Esophagus muscularis mucosa (tissue), 4 donors: ENCODE results near the gene CCDC149. TPM values are rescaled to one million over a fixed set of nuclear protein-coding genes. Genes with fewer than 3 reads are reported as not detected.

Source experiments
- DNase-seq: peaks from one replicate; pipeline ENCODE4 v3.0.0-alpha.2; 2017; ENCODE audit errors: extremely low spot score
- H3K27ac ChIP-seq, 4 donors: fragments of 200-600 bp; sonication (generic); replicated peaks in 1 of 4; 1 replicate in 3 of 4; 2 replicates in 1 of 4; pipeline ENCODE4 v1.5.1; 2016 to 2019; ENCODE audit warnings: mild to moderate bottlenecking in 1 of 4
- H3K27me3 ChIP-seq, 4 donors: fragments of 200-600 bp; sonication (generic); one replicate each; pipeline versions ENCODE4 v1.5.1 to v1.6.0; 2016 to 2019
- H3K36me3 ChIP-seq, 4 donors: fragments of 200-600 bp; sonication (generic); one replicate each; pipeline ENCODE4 v1.5.1; 2016 to 2019
- H3K4me1 ChIP-seq, 4 donors: fragments of 200-600 bp; sonication (generic); one replicate each; pipeline ENCODE4 v1.5.1; 2016 to 2019
- H3K4me3 ChIP-seq, 4 donors: fragments of 200-600 bp; sonication (generic); 1 replicate in 2 of 4; 2 replicates in 2 of 4; pipeline ENCODE4 v1.5.1; 2016 to 2019; ENCODE audit warnings: mild to moderate bottlenecking in 4 of 4, moderate library complexity in 1 of 4
- H3K9me3 ChIP-seq, 4 donors: fragments of 200-600 bp; sonication (generic); 1 replicate in 3 of 4; 2 replicates in 1 of 4; pipeline ENCODE4 v1.5.1; 2016 to 2019
- EP300 ChIP-seq: sonication (generic); formaldehyde crosslinking; IDR thresholded peaks from one replicate; pipeline ENCODE4 v1.6.1; 2017; ENCODE audit warnings: antibody characterized with exemption
- POLR2A ChIP-seq: fragments of 450-650 bp; IDR thresholded peaks from one replicate; pipeline ENCODE4 v1.6.1; 2017; ENCODE audit warnings: antibody characterized with exemption, moderate library complexity, mild to moderate bottlenecking, low read depth
- POLR2AphosphoS5 ChIP-seq, 2 donors: sonication (generic); formaldehyde crosslinking; IDR thresholded peaks; one replicate each; pipeline ENCODE4 v1.6.1; 2017; ENCODE audit warnings: antibody characterized with exemption in 2 of 2
- WGBS: methylation state at CpG from one replicate; pipeline ENCODE4 v1.1.5; 2018; 5-methylcytosine and 5-hydroxymethylcytosine counted together
- intact Hi-C: fragments of 100-400 bp; cut with DNase I; formaldehyde crosslinking; loops from one replicate; pipeline ENCODE4 v1.15.1; 2023
- total RNA-seq, 4 donors: library from RNA; depleted of rRNA; stranded (reverse); fragments of >200 nt; gene quantifications; one replicate each; pipeline versions ENCODE4 v1.1.0 to v1.2.1, GENCODE V29; 2016
- TF ChIP-seq, protein P1 (sequence below), 3 experiments: fragments of 200-600 bp in 2 of 3; fragments of 450-650 bp in 1 of 3; sonication (generic) in 2 of 3; IDR thresholded peaks; one replicate each; pipeline ENCODE4 v1.5.1; 2017 to 2019; ENCODE audit warnings: antibody characterized with exemption in 3 of 3, mild to moderate bottlenecking in 2 of 3, moderate library complexity in 1 of 3

The CCDC149 gene
- total RNA-seq, 4 donors from 2014 or later, result 21.0 to 37.9 (median 34.0) TPM

DNA sequence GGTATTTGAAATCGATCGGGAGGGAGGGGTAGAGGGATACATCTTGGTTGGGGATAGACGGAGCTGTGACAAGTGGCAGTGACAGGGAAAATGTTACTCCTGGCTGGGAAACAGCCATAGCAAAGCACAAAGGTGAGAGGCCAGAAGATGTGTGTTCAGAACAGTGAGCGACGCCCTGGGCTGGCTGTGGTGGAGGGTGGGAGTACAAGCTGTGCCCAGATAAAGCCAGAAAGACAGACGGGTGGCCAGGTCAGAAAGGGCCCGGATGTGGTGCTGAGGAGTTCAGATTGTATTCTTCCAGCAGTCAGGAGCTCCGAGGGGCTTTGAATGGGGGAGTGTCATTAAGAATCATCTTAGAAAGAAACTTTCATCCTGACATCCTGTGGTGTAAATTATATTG lies 27.9 kb downstream of the CCDC149 start:
- peak overlapping the region; percentile 32 to 59 (median 54) for H3K27ac ChIP-seq
- TF ChIP-seq, protein P1, sequence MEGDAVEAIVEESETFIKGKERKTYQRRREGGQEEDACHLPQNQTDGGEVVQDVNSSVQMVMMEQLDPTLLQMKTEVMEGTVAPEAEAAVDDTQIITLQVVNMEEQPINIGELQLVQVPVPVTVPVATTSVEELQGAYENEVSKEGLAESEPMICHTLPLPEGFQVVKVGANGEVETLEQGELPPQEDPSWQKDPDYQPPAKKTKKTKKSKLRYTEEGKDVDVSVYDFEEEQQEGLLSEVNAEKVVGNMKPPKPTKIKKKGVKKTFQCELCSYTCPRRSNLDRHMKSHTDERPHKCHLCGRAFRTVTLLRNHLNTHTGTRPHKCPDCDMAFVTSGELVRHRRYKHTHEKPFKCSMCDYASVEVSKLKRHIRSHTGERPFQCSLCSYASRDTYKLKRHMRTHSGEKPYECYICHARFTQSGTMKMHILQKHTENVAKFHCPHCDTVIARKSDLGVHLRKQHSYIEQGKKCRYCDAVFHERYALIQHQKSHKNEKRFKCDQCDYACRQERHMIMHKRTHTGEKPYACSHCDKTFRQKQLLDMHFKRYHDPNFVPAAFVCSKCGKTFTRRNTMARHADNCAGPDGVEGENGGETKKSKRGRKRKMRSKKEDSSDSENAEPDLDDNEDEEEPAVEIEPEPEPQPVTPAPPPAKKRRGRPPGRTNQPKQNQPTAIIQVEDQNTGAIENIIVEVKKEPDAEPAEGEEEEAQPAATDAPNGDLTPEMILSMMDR (IDR thresholded peaks at IDR 0.05), result no peak
- no peak for TF ChIP-seq EP300
- no peak for TF ChIP-seq POLR2A
- no peak for TF ChIP-seq POLR2AphosphoS5 (IDR thresholded peaks at IDR 0.05)
- DNase-seq, result no peak

DNA sequence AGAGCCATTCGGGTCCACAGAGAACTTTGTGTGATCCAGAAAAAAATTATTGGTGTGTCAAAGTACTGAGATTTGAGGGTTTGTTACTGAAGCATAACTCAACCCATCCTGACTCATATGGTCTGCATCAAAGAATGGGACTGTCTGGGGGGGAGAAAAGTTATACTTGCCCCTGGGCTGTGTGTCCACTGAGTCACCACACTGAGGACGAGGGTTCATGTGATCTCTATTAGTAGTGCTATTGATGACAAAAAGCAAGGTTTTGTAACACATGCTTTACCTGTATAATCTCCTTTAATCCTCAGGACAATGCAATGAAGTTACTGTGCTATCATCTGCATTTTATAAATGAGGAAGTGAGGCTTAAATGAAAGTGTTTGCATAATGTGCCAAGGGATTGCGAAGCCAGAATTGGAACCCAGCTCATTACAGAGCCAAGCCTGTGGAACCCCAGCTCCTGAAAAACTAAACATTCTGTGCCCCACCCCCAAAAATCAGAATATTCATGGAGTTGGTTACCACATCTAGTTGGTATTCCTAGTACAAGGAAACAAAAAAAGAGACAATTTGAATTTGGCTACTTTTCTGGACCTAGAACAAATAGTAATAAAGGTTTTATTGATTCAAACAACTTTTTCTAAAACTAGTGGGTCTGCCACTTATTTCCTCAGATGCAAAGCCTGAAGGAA lies 31.2 kb downstream of the CCDC149 start:
- DNase-seq, result no peak
- Histone ChIP-seq H3K4me3 (no peak overlapping the region), H3K36me3 (peaks cover 0 to 3% (median 0%) of the 10 kb centered on the region in 4 donors), H3K9me3 (no peaks in the 10 kb centered on the region), H3K27ac (no peak overlapping the region), H3K27me3 (no peaks in the 10 kb centered on the region), H3K4me1 (peaks cover 0 to 61% (median 43%) of the 10 kb centered on the region in 4 donors)
- 75% methylated on average over 3 of the region's 3 CpGs for WGBS
- TF ChIP-seq, protein P1 (IDR thresholded peaks at IDR 0.05), result no peak
- no peak for TF ChIP-seq POLR2A
- TF ChIP-seq EP300, result no peak
- no peak for TF ChIP-seq POLR2AphosphoS5 (IDR thresholded peaks at IDR 0.05)
- intact Hi-C loops, result no loop called here

More for the DNA sequence above, 27.9 kb downstream of the CCDC149 start:
- 81% methylated on average over 8 of the region's 8 CpGs for WGBS
- Histone ChIP-seq H3K4me1 (peaks cover 0 to 40% (median 21%) of the 10 kb centered on the region in 4 donors), H3K9me3 (no peaks in the 10 kb centered on the region), H3K27me3 (no peaks in the 10 kb centered on the region), H3K36me3 (peaks cover 0 to 5% (median 2%) of the 10 kb centered on the region in 4 donors), H3K4me3 (no peak overlapping the region)
- intact Hi-C loops, result no loop called here

DNA sequence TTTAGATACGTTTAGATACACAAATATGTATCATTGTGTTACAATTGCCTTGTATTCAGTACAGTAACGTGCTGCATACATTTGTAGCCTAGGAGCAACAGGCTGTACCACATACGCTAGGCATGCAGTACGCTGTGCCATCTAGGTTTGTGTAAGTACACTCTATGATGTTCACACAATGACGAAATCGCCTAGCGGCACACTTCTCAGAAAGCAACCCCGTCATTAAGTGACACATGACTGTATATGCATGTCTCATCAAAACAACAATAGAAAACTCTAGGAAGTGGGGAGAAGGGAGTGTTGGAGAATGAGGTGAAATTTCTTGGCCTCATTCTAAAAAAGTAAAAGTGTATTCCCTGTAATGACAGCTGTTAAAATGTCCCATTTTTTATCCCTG lies 32.7 kb downstream of the CCDC149 start:
- Histone ChIP-seq H3K27me3 (no peaks in the 10 kb centered on the region), H3K4me1 (peaks cover 0 to 50% (median 38%) of the 10 kb centered on the region in 4 donors), H3K36me3 (peaks cover 0 to 13% (median 9%) of the 10 kb centered on the region in 4 donors), H3K9me3 (no peaks in the 10 kb centered on the region), H3K27ac (no peak overlapping the region), H3K4me3 (no peak overlapping the region)
- TF ChIP-seq, protein P1 (IDR thresholded peaks at IDR 0.05), result no peak
- TF ChIP-seq POLR2AphosphoS5 (IDR thresholded peaks at IDR 0.05) (no peak), POLR2A (no peak), EP300 (no peak)
- intact Hi-C loops, result no loop called here
- no peak for DNase-seq
- WGBS, result 93% methylated on average over 8 of the region's 8 CpGs

DNA sequence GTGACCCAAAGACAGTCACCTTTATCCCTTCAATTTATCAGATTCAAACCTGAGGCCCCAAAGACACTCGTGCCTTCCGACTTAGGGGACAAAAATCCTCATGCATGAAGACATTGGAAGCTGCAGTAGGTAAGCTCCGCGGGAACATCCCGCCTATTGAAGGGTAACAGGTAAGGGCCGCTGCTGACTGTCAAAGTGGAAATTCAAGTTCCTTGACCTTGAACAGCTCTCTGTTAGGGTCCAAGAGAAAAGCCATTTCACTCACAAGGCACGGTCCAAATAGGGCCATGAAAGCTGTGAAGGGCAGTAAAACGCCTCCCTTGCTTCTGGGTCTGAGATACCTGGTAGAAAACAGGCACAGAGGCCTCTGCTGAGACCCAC lies 34.2 kb downstream of the CCDC149 start:
- no peaks in the 10 kb centered on the region for H3K9me3 ChIP-seq
- H3K4me3 ChIP-seq, result no peak overlapping the region
- no peaks in the 10 kb centered on the region for H3K27me3 ChIP-seq
- 89% methylated on average over 8 of the region's 8 CpGs for WGBS
- H3K27ac ChIP-seq, result peak overlapping the region; percentile 63 to 77 (median 64)
- intact Hi-C loops, result no loop called here
- TF ChIP-seq EP300 (no peak), POLR2AphosphoS5 (IDR thresholded peaks at IDR 0.05) (no peak), POLR2A (no peak)
- TF ChIP-seq, protein P1 (IDR thresholded peaks at IDR 0.05), result no peak
- peaks cover 0 to 39% (median 30%) of the 10 kb centered on the region in 4 donors for H3K4me1 ChIP-seq
- no peak for DNase-seq
- peaks cover 0 to 24% (median 11%) of the 10 kb centered on the region in 4 donors for H3K36me3 ChIP-seq
